ENCODE data around the gene CHD9NB. TPM values are rescaled to one million over a fixed set of nuclear protein-coding genes. Genes with fewer than 3 reads are reported as not detected.

Gene CHD9NB
- total and polyA plus RNA-seq, 10 of the 15 experiments (the other 5 are each of a cell fraction or from before 2014, with no cell fraction given) = 0.14 to 1.6 (median 0.73) TPM

DNA sequence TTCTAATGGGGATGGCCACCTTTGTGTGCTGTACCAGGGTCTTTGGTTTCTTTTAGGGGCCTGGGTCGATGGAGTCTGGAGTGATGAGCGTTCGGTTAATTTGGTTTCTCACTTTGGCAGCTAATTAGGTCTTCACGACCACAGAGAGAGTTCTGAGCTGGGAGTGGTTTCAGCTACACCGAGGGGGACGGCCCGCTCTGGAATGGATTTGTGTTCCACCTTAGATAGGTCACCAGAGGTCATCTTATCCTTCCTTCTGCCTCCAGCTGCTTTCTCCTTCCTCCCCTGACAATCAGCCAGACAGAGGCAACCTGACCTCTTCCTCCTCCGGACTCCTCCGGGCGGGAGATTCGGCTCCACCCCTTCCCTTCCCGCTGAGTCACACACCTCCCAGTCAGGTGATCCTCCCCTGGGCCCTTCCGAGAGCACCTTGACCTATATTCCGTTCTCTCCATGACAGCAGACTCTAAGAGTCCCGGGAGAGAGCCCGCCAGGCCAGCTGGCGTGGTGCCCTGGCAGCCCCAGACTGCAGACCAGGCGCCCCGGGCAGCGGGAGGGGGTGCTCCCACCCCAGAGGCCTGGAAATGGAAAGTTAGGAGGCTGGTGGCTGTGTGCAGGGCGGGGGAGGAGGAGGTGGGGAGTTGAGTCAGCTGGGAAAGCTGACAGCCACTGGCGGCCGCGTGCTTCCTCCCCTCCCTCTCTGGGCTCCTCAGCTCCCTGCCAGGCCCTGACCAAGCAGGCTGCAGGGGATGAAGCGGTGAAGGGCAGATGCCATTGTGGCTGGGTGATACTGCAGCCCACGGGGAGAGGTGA is 46.8 kb upstream of the CHD9NB start:
- H3K79me2 ChIP-seq (ENCODE audit: control insufficient read depth, insufficient read depth, low read length) = peaks cover 53% of the 10 kb centered on the region
- RAD21 ChIA-PET (ENCODE audit: unreplicated experiment) = interaction anchor here (0.8 to 10.4 kb wide), 15 partner anchors 8 to 436 kb away, joined by 3 to 107 read pairs (median 4); partner anchors contain the start of gene CHD9
- in situ Hi-C loops (cut with MboI) = loop anchor here (5.0 kb wide), 1 partner anchor 37 kb away; no protein-coding TSS in a partner anchor
- DNase-seq (ENCODE audit: low read depth, low spot score) (peak; percentile 68), ATAC-seq (peak; percentile 75), FAIRE-seq (peak; percentile 56)
- no peaks in the 10 kb centered on the region for H4K20me1 ChIP-seq (ENCODE audit: control insufficient read depth, insufficient read depth)
- peak overlapping the region; percentile 70 for H3K4me2 ChIP-seq (ENCODE audit: control insufficient read depth, insufficient read depth)
- intact Hi-C loops (cut with micrococcal nuclease; ENCODE audit: unreplicated experiment) = loop anchor here (1.0 kb wide), 2 partner anchors 31 to 38 kb away; no protein-coding TSS in a partner anchor
- 4% methylated on average over 26 of the region's 26 CpGs for WGBS (ENCODE audit: insufficient coverage, insufficient replicate concordance, low lambda C conversion rate, missing lambda C conversion rate)
- H3K4me1 ChIP-seq (ENCODE audit: control insufficient read depth, insufficient read depth, low read length) = peaks cover 25% of the 10 kb centered on the region
- POLR2A ChIA-PET = interaction anchor here (0.7 to 6.8 kb wide), 11 partner anchors 8 to 110 kb away, joined by 3 to 142 read pairs (median 5); partner anchors contain the start of gene CHD9
- CTCF ChIA-PET = interaction anchor here (0.7 to 3.3 kb wide), 11 partner anchors 9 to 109 kb away, joined by 3 to 17 read pairs (median 7); partner anchors contain the start of gene CHD9
- peak overlapping the region; percentile 96 for H3K27ac ChIP-seq (ENCODE audit: control insufficient read depth, insufficient read depth)
- peak overlapping the region; percentile 79 for H3K4me3 ChIP-seq
- no peaks in the 10 kb centered on the region; a peak in 1 of 4 replicates for H3K36me3 ChIP-seq (ENCODE audit: control insufficient read depth in 2 of 2, insufficient read depth in 2 of 2, low read length in 1 of 2)
- SMC1A ChIA-PET (ENCODE audit: uncharacterized antibody, unreplicated experiment) = interaction anchor here (1.0 to 11.1 kb wide), 13 partner anchors 9 to 109 kb away, joined by 4 to 270 read pairs (median 6); partner anchors contain the start of gene CHD9
- H2AFZ ChIP-seq (ENCODE audit: control insufficient read depth, low read depth, low read length) = peak overlapping the region; percentile 63
- peak overlapping the region; percentile 76 for H3K9ac ChIP-seq (ENCODE audit: control insufficient read depth, insufficient read depth, low read length)
- no peaks in the 10 kb centered on the region for H3K27me3 ChIP-seq (replicated peaks in 1 of 2; ENCODE audit: control insufficient read depth in 2 of 2, insufficient read depth in 2 of 2, low read length in 1 of 2)
- TSS peak; percentile 47 for BruUV-seq (replicated peaks)
- no peaks in the 10 kb centered on the region for H3K9me3 ChIP-seq (replicated peaks; ENCODE audit: control insufficient read depth, insufficient read depth, low read length)
- TF ChIP-seq NBN (IDR thresholded peaks at IDR 0.05) (no peak), EP300 (IDR thresholded peaks at IDR 0.05; ENCODE audit: borderline replicate concordance in 1 of 2, control insufficient read depth in 1 of 2, low read depth in 2 of 2, low read length in 2 of 2) (peak; percentile 7 to 55; a peak in 1 of 4 replicates), BCL11A (IDR thresholded peaks at IDR 0.05; ENCODE audit: low read depth, low read length) (peak; percentile 95), SREBF2 (IDR thresholded peaks at IDR 0.05; ENCODE audit: low read length) (no peak), STAT3 (IDR thresholded peaks at IDR 0.05; ENCODE audit: low read depth, low read length) (no peak), RAD51 (IDR thresholded peaks at IDR 0.05) (peak; percentile 72), NR2C2 (IDR thresholded peaks at IDR 0.05; ENCODE audit: borderline replicate concordance, control insufficient read depth, insufficient read length, low read depth) (no peak), SUPT20H (IDR thresholded peaks at IDR 0.05; ENCODE audit: borderline replicate concordance, control insufficient read depth, low read depth, low read length) (no peak), TCF7 (IDR thresholded peaks at IDR 0.05; ENCODE audit: borderline replicate concordance) (no peak), FOXM1 (IDR thresholded peaks at IDR 0.05; ENCODE audit: low read depth, low read length) (no peak; the same call in 1 of the 2 replicates), CBX3 (IDR thresholded peaks at IDR 0.05; ENCODE audit: borderline replicate concordance, low read depth) (no peak), HDAC6 (IDR thresholded peaks at IDR 0.05; ENCODE audit: unreplicated experiment) (no peak)
- TF ChIP-seq, protein P1, sequence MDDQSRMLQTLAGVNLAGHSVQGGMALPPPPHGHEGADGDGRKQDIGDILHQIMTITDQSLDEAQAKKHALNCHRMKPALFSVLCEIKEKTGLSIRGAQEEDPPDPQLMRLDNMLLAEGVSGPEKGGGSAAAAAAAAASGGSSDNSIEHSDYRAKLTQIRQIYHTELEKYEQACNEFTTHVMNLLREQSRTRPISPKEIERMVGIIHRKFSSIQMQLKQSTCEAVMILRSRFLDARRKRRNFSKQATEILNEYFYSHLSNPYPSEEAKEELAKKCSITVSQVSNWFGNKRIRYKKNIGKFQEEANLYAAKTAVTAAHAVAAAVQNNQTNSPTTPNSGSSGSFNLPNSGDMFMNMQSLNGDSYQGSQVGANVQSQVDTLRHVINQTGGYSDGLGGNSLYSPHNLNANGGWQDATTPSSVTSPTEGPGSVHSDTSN (IDR thresholded peaks at IDR 0.05; ENCODE audit: insufficient replicate concordance, low read depth, low read length) = no peak
- TF ChIP-seq, protein P2, sequence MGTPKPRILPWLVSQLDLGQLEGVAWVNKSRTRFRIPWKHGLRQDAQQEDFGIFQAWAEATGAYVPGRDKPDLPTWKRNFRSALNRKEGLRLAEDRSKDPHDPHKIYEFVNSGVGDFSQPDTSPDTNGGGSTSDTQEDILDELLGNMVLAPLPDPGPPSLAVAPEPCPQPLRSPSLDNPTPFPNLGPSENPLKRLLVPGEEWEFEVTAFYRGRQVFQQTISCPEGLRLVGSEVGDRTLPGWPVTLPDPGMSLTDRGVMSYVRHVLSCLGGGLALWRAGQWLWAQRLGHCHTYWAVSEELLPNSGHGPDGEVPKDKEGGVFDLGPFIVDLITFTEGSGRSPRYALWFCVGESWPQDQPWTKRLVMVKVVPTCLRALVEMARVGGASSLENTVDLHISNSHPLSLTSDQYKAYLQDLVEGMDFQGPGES (IDR thresholded peaks at IDR 0.05) = no peak
- TF ChIP-seq, protein P3, sequence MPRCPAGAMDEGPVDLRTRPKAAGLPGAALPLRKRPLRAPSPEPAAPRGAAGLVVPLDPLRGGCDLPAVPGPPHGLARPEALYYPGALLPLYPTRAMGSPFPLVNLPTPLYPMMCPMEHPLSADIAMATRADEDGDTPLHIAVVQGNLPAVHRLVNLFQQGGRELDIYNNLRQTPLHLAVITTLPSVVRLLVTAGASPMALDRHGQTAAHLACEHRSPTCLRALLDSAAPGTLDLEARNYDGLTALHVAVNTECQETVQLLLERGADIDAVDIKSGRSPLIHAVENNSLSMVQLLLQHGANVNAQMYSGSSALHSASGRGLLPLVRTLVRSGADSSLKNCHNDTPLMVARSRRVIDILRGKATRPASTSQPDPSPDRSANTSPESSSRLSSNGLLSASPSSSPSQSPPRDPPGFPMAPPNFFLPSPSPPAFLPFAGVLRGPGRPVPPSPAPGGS (IDR thresholded peaks at IDR 0.05; ENCODE audit: borderline replicate concordance, insufficient read depth, low read depth, low read length, poor library complexity, severe bottlenecking) = peak; percentile 45
- TF ChIP-seq, protein P4, sequence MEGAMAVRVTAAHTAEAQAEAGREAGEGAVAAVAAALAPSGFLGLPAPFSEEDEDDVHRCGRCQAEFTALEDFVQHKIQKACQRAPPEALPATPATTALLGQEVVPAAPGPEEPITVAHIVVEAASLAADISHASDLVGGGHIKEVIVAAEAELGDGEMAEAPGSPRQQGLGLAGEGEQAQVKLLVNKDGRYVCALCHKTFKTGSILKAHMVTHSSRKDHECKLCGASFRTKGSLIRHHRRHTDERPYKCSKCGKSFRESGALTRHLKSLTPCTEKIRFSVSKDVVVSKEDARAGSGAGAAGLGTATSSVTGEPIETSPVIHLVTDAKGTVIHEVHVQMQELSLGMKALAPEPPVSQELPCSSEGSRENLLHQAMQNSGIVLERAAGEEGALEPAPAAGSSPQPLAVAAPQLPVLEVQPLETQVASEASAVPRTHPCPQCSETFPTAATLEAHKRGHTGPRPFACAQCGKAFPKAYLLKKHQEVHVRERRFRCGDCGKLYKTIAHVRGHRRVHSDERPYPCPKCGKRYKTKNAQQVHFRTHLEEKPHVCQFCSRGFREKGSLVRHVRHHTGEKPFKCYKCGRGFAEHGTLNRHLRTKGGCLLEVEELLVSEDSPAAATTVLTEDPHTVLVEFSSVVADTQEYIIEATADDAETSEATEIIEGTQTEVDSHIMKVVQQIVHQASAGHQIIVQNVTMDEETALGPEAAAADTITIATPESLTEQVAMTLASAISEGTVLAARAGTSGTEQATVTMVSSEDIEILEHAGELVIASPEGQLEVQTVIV (IDR thresholded peaks at IDR 0.05; ENCODE audit: borderline replicate concordance, partially characterized antibody) = no peak

All from GM12878 (cell line).